Measurements from ENCODE around the gene PHYHD1.

- no peak for TF ChIP-seq EGR1 (IDR thresholded peaks at IDR 0.05; ENCODE audit: borderline replicate concordance in 1 of 2, low read depth in 2 of 2, low read length in 2 of 2)
- TF ChIP-seq POLR2A (IDR thresholded peaks at IDR 0.05; ENCODE audit: low read depth, low read length): no peak
- no peak for TF ChIP-seq CTCF (IDR thresholded peaks at IDR 0.05 in 2 of 3, conservative IDR thresholded peaks at IDR 0.05 in 1 of 3; ENCODE audit: control insufficient read depth in 2 of 3, extremely low read depth in 1 of 3, insufficient read depth in 1 of 3, low read depth in 3 of 3, low read length in 3 of 3)
- no peak for TF ChIP-seq RAD21 (IDR thresholded peaks at IDR 0.05; ENCODE audit: insufficient read depth, low read depth, low read length)
- TF ChIP-seq MTA3 (IDR thresholded peaks at IDR 0.05; ENCODE audit: borderline replicate concordance, low read length): no peak
- TF ChIP-seq EED (IDR thresholded peaks at IDR 0.05; ENCODE audit: low read depth): no peak
- no peak for TF ChIP-seq YY1 (IDR thresholded peaks at IDR 0.05; ENCODE audit: low read depth, low read length)
- no peak for TF ChIP-seq CBX5 (IDR thresholded peaks at IDR 0.05; ENCODE audit: low read depth)
- no peak for TF ChIP-seq EZH2 (IDR thresholded peaks at IDR 0.05; ENCODE audit: borderline replicate concordance, control insufficient read depth, low read depth, low read length)
- no peak for TF ChIP-seq POLR2AphosphoS5 (IDR thresholded peaks at IDR 0.05; ENCODE audit: low read length)
- TF ChIP-seq ZBED1 (IDR thresholded peaks at IDR 0.05; ENCODE audit: borderline replicate concordance): no peak
Observed at GRCh38 chr9:128903871-128904620, 16.7 kb upstream of the PHYHD1 start.
